ENCODE results near the gene ALDH3B1.

ALDH3B1 gene

GRCh38 chr11:68044898-68045351 is 34.8 kb downstream of the ALDH3B1 start:
- DNase-seq, result no peak

GRCh38 chr11:68047437-68048290 is 37.5 kb downstream of the ALDH3B1 start:
- DNase-seq, result no peak

GRCh38 chr11:68048681-68049508 is 38.8 kb downstream of the ALDH3B1 start:
- no peak for DNase-seq

GRCh38 chr11:68049509-68050370 is 39.6 kb downstream of the ALDH3B1 start:
- DNase-seq, result no peak

GRCh38 chr11:68050371-68050841 is 40.3 kb downstream of the ALDH3B1 start:
- DNase-seq, result no peak

- DNase-seq, result no peak
Measured at GRCh38 chr11:68051191-68052136, 41.3 kb downstream of the ALDH3B1 start.

- no peak for DNase-seq
Measured at GRCh38 chr11:68052137-68052873, 42.2 kb downstream of the ALDH3B1 start.

GRCh38 chr11:68053117-68053516 is 43.0 kb downstream of the ALDH3B1 start:
- DNase-seq, result no peak

GRCh38 chr11:68053981-68054812 is 44.1 kb downstream of the ALDH3B1 start:
- DNase-seq, result no peak

GRCh38 chr11:68056317-68057285 is 46.5 kb downstream of the ALDH3B1 start:
- no peak for DNase-seq

GRCh38 chr11:68057807-68058206 is 47.7 kb downstream of the ALDH3B1 start:
- no peak for DNase-seq

GRCh38 chr11:68061508-68061907 is 51.4 kb downstream of the ALDH3B1 start:
- no peak for DNase-seq

GRCh38 chr11:68064926-68065325 is 54.8 kb downstream of the ALDH3B1 start:
- DNase-seq, result no peak

- DNase-seq, result no peak
Measured at GRCh38 chr11:68065841-68066240, 55.7 kb downstream of the ALDH3B1 start.

- DNase-seq, result no peak
Measured at GRCh38 chr11:68066742-68067141, 56.6 kb downstream of the ALDH3B1 start.

- DNase-seq, result no peak
Measured at GRCh38 chr11:68067991-68068390, 57.9 kb downstream of the ALDH3B1 start.

GRCh38 chr11:68071281-68072048 is 61.3 kb downstream of the ALDH3B1 start:
- DNase-seq, result no peak
